GM18858 (cell line): ENCODE data around the gene CABCOCO1.
"Not testable (repeated sequence)": the region's sequence is repeated elsewhere in the genome, so short reads cannot be mapped to it uniquely, and the experiment has no call there.

Experiments
- ATAC-seq: cut with Tn5 transposase; IDR thresholded peaks from one replicate; pipeline ENCODE4 v1.9.1; 2021; ENCODE audit not compliant: unreplicated experiment

The CABCOCO1 gene

GRCh38 chr10:61642676-61643075, 20.1 kb upstream of the CABCOCO1 start:
- ATAC-seq: no peak

GRCh38 chr10:61643316-61643751, 19.4 kb upstream of the CABCOCO1 start:
- no peak for ATAC-seq

DNA sequence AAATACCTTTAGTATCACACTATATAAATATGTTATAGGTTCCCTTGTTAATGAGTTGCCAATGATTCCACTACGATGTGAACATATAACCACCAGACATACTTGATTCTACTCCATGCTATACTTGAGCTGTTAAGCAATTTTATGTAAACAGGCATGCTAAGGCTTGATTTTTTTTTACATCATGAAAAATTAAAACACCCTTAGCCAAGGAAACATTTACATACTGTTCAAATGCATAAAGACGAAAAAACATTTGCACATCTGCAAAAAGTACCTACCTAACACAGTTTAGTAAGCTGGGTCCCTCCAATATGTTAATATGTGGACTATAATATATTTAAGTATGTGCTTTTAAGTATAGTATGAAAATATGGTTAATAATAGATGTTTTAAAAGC, 9.0 kb upstream of the CABCOCO1 start:
- no peak for ATAC-seq

GRCh38 chr10:61655335-61655851, 7.3 kb upstream of the CABCOCO1 start:
- ATAC-seq: no peak

GRCh38 chr10:61663466-61663865, 737 bp downstream of the CABCOCO1 start:
- ATAC-seq: no peak

DNA sequence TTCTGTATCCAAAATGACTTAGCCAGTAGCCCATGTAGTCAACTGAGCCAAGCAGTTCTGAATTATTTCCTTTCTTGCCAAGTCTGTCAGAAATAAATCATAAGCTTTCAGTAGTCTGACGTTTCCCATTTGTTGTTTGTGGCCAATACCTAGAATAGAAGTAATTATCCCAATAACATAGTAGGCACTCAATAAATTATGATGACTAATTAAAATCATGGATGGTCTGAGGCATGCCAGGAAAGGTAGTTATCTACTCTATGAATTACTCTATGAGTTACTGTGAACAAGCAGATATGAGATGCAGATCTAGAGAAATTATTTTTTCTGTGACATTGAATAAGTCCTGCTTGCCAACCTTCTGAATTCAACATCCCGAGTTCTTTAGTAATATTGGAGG, 2.3 kb downstream of the CABCOCO1 start:
- no peak for ATAC-seq

GRCh38 chr10:61669161-61669725, 6.5 kb downstream of the CABCOCO1 start:
- ATAC-seq: no peak

DNA sequence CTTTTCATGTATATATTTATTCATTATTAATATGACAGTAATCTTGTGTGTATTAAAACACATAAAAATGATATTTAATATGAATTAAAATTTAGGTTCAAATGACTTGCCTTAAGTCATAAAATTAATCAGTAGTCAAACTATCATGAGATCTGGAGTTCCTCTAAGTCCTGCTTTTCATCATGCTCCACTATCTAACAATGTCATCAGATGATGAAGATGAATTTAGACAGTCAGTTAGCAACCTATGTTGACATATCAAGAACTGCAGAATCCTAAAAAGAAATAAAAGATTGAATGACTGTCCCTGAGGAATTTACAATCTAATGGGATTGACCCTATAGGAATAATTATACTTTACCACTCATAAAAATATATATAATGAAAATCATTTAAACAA, 7.1 kb downstream of the CABCOCO1 start:
- no peak for ATAC-seq

DNA sequence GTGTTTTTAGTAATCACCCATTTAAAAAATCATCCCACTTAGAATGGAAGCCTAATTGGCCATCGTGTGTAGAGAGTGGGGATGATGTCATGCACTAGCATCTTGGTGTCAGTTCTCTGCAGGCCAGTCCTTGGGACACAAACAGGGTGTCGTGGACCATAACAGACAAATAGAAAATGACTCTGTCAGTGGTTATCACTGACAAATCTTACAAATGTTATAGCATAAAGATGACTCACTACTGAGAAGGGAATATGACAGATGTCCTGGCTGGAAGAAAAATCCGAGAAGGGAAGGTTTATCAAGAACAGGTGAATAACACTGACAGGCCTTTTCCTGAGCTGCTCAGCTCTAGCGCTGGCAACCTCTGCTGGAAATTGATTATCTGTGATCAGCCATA, 10.6 kb downstream of the CABCOCO1 start:
- ATAC-seq: no peak

DNA sequence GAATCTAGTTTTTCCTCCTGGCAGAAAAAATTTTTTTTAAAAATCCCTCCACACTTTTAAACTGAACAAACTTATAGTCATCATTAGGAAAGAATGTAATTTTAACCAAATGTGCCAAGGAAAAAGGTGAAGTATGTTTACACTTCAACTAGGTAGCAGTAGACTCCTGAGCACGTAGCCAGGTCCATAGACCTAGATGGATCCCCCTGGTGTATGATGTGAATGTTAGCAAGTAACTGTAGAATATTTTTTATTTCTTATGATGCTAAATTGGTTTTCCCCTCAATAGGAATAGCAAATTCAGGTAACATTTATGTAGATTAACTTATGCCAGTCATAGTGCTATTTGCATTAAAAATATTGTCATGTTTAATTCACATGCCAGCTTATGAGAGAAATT, 19.6 kb downstream of the CABCOCO1 start:
- no peak for ATAC-seq

- no peak for ATAC-seq
Observed at GRCh38 chr10:61683319-61683718, 20.6 kb downstream of the CABCOCO1 start.

GRCh38 chr10:61684894-61685507, 22.3 kb downstream of the CABCOCO1 start:
- ATAC-seq: no peak

GRCh38 chr10:61688551-61689308, 26.0 kb downstream of the CABCOCO1 start:
- ATAC-seq: no peak

DNA sequence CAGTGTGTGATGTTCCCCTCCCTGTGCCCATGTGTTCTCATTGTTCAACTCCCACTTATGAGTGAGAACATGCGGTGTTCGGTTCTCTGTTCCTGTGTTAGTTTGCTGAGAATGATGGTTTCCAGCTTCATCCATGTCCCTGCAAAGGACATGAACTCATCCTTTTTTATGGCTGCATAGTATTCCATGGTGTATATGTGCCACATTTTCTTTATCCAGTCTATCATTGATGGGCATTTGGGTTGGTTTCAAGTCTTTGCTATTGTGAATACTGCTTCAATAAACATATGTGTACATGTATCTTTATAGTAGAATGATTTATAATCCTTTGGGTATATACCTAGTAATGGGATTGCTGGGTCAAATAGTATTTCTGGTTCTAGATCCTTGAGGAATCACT, 28.9 kb downstream of the CABCOCO1 start:
- ATAC-seq: not testable (repeated sequence)

GRCh38 chr10:61692447-61693010, 29.8 kb downstream of the CABCOCO1 start:
- ATAC-seq: no peak

DNA sequence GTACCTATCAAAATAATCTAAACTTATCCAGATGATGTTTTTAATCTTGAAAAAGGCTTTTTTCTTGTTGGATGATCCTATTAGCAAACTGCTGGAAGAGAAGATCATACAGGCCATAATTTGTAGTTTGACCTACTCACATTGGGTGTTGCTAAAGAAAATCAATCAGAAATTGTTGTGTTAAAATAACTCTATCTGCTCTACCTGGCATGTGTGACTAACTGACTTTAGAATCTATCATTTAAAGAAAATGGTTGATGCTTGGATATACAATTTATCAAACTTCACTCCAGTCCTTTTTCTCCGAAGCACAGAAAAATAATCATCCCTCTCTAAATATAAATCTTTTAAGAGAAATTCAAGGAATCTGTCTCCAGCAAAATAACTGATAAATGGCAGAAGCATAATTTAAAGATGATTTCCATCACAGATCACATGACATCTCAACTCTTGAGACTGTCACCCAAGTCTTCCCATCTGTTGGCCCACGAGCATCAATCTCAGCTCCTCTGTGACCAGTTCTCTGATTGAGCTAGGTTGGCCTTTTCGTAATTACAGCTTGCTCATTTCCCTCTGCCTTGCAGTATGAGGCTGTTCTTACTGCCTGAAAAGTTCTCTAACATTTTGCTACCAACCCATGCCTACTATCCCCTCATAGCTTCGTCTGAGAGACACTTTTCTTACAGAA, 36.4 kb downstream of the CABCOCO1 start:
- no peak for ATAC-seq

DNA sequence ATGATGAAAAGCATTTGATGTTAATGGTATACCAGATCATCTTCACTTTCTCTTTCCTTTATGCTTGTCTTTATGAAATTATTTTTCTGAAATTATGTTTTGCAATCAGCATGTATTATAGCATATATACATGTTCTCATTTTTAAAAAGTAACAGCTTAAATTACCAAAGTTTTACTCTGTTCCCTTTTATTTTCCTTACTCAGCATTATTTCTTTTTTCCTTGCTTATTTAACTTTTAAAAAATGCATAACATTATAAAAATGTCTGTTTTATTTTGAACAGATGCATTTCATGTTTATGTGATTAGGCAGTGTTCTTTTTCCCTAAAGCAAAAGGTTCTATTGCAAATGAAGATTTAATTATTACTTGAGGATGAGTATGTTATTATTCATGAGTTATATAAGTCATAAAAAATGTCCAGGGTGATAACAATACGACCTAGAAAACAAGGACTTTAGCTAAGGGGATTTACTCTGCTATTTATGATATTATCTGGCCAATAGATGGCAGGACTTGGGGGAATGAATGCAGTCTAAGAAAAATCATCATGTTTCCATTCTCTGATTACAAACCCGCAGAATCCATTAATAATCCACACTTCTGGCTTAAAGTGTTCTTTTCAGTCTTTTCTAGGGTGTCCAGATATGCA, 38.5 kb downstream of the CABCOCO1 start:
- no peak for ATAC-seq

- ATAC-seq: no peak
Observed at GRCh38 chr10:61701706-61702105, 39.0 kb downstream of the CABCOCO1 start.

DNA sequence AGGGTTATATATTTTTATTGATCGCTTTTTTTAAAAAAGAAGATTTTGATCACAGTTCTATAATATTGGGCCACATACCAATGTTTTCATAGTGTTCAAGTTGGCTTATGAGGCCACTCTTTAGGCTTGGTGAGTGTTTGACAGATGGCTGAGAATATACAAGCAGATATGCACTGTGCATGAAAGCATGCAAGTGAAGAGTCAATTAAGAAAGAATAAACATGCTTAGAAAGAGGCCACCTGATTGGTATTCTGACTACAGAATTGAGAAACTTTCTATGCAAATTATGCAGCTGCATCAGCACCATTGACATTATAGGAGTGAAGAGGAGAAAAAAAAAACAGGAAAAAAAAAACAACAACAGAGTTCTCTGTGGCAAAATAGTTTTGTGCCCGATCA, 39.9 kb downstream of the CABCOCO1 start:
- no peak for ATAC-seq

DNA sequence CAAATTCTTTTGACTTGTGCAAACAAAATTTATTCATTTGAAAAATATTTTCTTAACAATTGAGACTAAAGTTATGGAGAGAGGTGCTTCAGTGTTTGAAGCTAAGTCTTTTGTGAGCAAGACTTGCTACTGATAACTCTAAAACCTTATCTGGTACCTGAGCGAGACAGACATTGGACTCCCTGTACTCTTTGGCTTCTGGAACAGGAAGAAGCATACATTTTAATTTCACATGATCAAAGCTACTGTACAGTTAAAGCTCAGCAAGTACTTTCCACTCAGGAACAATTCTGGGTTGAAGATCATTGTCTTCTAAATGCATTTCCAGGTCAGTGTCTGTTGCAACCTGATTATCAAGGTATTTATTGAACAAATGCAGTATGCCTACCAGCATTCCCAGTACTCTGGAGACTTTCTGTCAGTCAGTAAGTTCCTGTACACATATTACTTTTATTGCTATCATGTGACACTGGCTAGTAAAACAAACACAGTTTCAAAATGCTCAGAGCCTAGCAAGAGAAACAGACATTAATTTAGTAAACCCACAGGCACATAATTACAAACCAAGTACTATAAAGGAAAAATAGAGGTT, 42.4 kb downstream of the CABCOCO1 start:
- no peak for ATAC-seq
